K562 (cell line): ENCODE results near the gene KCNK4. TPM values are rescaled to one million over a fixed set of nuclear protein-coding genes. Genes with fewer than 3 reads are reported as not detected.

Experiments
- ARID2 ChIP-seq: fragments of 450-650 bp; IDR thresholded peaks from 2 replicates; pipeline ENCODE4 v1.6.1; 2017; ENCODE audit warnings: antibody characterized with exemption, mild to moderate bottlenecking
- CBFA2T2 ChIP-seq: fragments of 450-650 bp; conservative IDR thresholded peaks from 2 replicates; pipeline ENCODE4 v1.6.1; 2017; ENCODE audit warnings: mild to moderate bottlenecking
- CHCHD3 ChIP-seq: fragments of 250-450 bp; sonication (Bioruptor Pico); IDR thresholded peaks from 2 replicates; pipeline ENCODE4 v2.1.2; 2022; ENCODE audit warnings: mild to moderate bottlenecking
- ESRRB ChIP-seq: fragments of 250-450 bp; sonication (Bioruptor Pico); IDR thresholded peaks from 2 replicates; pipeline ENCODE4 v1.5.0; 2020; ENCODE audit warnings: mild to moderate bottlenecking, moderate library complexity, borderline replicate concordance
- FIP1L1 ChIP-seq: fragments of 200-400 bp; formaldehyde crosslinking; IDR thresholded peaks from 2 replicates; pipeline ENCODE4 v1.6.1; 2018; ENCODE audit warnings: mild to moderate bottlenecking, low read depth, low read length; ENCODE audit not compliant: poor library complexity, severe bottlenecking
- FOXK2 ChIP-seq, 2 experiments: fragments of 450-650 bp; IDR thresholded peaks in 1 of 2; conservative IDR thresholded peaks in 1 of 2; 2 replicates each; pipeline ENCODE4 v1.6.1; 2016; ENCODE audit warnings: low read depth in 2 of 2, mild to moderate bottlenecking in 1 of 2
- HDGF ChIP-seq: fragments of 450-650 bp; IDR thresholded peaks from 2 replicates; pipeline ENCODE4 v1.6.1; 2016
- ID3 ChIP-seq, 2 experiments: fragments of 250-450 bp in 1 of 2; fragments of 450-650 bp in 1 of 2; sonication (Bioruptor Pico) in 1 of 2; IDR thresholded peaks; 2 replicates each; pipeline versions ENCODE4 v1.6.1 to v1.8.0; 2016 to 2021; ENCODE audit warnings: mild to moderate bottlenecking in 2 of 2, moderate library complexity in 2 of 2, missing compliant biosample characterization in 1 of 2, missing genetic modification characterization in 1 of 2
- IFI16 ChIP-seq: fragments of 250-450 bp; sonication (Bioruptor Pico); IDR thresholded peaks from 2 replicates; pipeline ENCODE4 v2.1.2; 2022; ENCODE audit warnings: mild to moderate bottlenecking, inconsistent platforms
- JUND ChIP-seq, 2 experiments: IDR thresholded peaks; 2 replicates in 1 of 2; 3 replicates in 1 of 2; pipeline ENCODE4 v1.6.1; 2011; ENCODE audit warnings: borderline replicate concordance in 2 of 2, low read depth in 2 of 2, low read length in 2 of 2, improper control_type of control experiment in 1 of 2, missing biosample characterization in 1 of 2, missing genetic modification characterization in 1 of 2, missing genetic modification reagents in 1 of 2
- MXI1 ChIP-seq: IDR thresholded peaks from 2 replicates; pipeline ENCODE4 v1.6.1; 2011; ENCODE audit warnings: low read depth, mild to moderate bottlenecking, improper control_type of control experiment, low read length
- POLR2H ChIP-seq: IDR thresholded peaks from 2 replicates; pipeline ENCODE4 v1.6.1; 2016; ENCODE audit warnings: missing genetic modification characterization, low read depth, mild to moderate bottlenecking, control low read depth, missing compliant biosample characterization, moderate library complexity
- SNIP1 ChIP-seq: fragments of 450-650 bp; IDR thresholded peaks from 2 replicates; pipeline ENCODE4 v1.7.1; 2017; ENCODE audit warnings: low read depth, mild to moderate bottlenecking
- TAL1 ChIP-seq: fragments of 450-650 bp; IDR thresholded peaks from 2 replicates; pipeline ENCODE4 v1.6.1; 2016; ENCODE audit warnings: mild to moderate bottlenecking
- TOE1 ChIP-seq, 2 experiments: fragments of 450-650 bp in 1 of 2; sonication (generic) in 1 of 2; formaldehyde crosslinking in 1 of 2; IDR thresholded peaks; 2 replicates each; pipeline versions ENCODE4 v1.7.1 to v1.8.0; 2016 to 2022; ENCODE audit warnings: borderline replicate concordance in 2 of 2, mild to moderate bottlenecking in 2 of 2, antibody characterized with exemption in 1 of 2, inconsistent platforms in 1 of 2, low read depth in 1 of 2, missing genetic modification reagents in 1 of 2, moderate library complexity in 1 of 2
- U2AF1 ChIP-seq: fragments of 200-400 bp; formaldehyde crosslinking; optimal IDR thresholded peaks from 2 replicates; pipeline ENCODE3; 2017; ENCODE audit warnings: mild to moderate bottlenecking, low read depth, low read length, moderate library complexity
- WHSC1 ChIP-seq: IDR thresholded peaks from one replicate; pipeline ENCODE4 v1.6.1; 2012; ENCODE audit warnings: low read length, control low read depth, inconsistent platforms
- YY1 ChIP-seq, 3 experiments: IDR thresholded peaks; 2 replicates each; pipeline ENCODE4 v1.6.1; 2011; ENCODE audit warnings: low read length in 2 of 3, mild to moderate bottlenecking in 2 of 3, moderate library complexity in 2 of 3, borderline replicate concordance in 1 of 3, control low read depth in 1 of 3, low read depth in 1 of 3; ENCODE audit not compliant: insufficient read depth in 3 of 3, insufficient replicate concordance in 2 of 3, control insufficient read depth in 1 of 3, insufficient read length in 1 of 3; ENCODE audit errors: extremely low read depth in 1 of 3
- ZNF124 ChIP-seq: sonication (generic); formaldehyde crosslinking; IDR thresholded peaks from 2 replicates; pipeline ENCODE4 v1.8.1; 2022; ENCODE audit warnings: missing genetic modification reagents
- ZNF175 ChIP-seq: fragments of 200-800 bp; sonication (Bioruptor generic); IDR thresholded peaks from 2 replicates; pipeline ENCODE4 v1.6.1; 2016; ENCODE audit warnings: low read depth, mild to moderate bottlenecking, missing genetic modification characterization, missing compliant biosample characterization
- ZNF253 ChIP-seq: fragments of 250-450 bp; sonication (Bioruptor Pico); conservative IDR thresholded peaks from 2 replicates; pipeline ENCODE4 v1.6.1; 2021; ENCODE audit warnings: mild to moderate bottlenecking
- ZNF282 ChIP-seq: sonication (generic); formaldehyde crosslinking; IDR thresholded peaks from 2 replicates; pipeline ENCODE4 v1.8.1; 2023; ENCODE audit warnings: missing genetic modification reagents
- ZNF324 ChIP-seq: fragments of 250-450 bp; sonication (Bioruptor Pico); IDR thresholded peaks from 2 replicates; pipeline ENCODE4 v1.4.0; 2020; ENCODE audit warnings: mild to moderate bottlenecking
- polyA plus RNA-seq, 8 experiments: library from polyadenylated mRNA; depleted of rRNA in 4 of 8; stranded (reverse) in 5 of 8; unstranded in 3 of 8; fragments of >200 nt; fragmentation: Nextera tagmentation in 2 of 8; fragmentation: Illumina TruSeq in 1 of 8; extraction: Ambion mirVana in 2 of 8; extraction: Trizol in 1 of 8; gene quantifications; 2 replicates each; pipeline versions ENCODE4 v1.2.1 to v1.2.3, GENCODE V29; 2011 to 2014; ENCODE audit warnings: inconsistent platforms in 1 of 8, missing spikeins in 1 of 8
- total RNA-seq, 7 experiments: library from RNA; depleted of rRNA in 6 of 7; stranded (reverse); fragments of >200 nt in 6 of 7; fragmentation: Illumina TruSeq in 2 of 7; extraction: Trizol in 2 of 7; gene quantifications; 2 replicates each; pipeline versions ENCODE4 v1.2.1 to v1.2.3, GENCODE V29; 2011 to 2021; ENCODE audit warnings: low replicate concordance in 1 of 7
- TF ChIP-seq, protein P1 (sequence below): sonication (generic); formaldehyde crosslinking; IDR thresholded peaks from 2 replicates; pipeline ENCODE4 v1.8.1; 2023; ENCODE audit warnings: mild to moderate bottlenecking, missing genetic modification reagents
- TF ChIP-seq, protein P2 (sequence below): sonication (generic); formaldehyde crosslinking; IDR thresholded peaks from 2 replicates; pipeline ENCODE4 v1.8.0; 2022; ENCODE audit warnings: mild to moderate bottlenecking, missing genetic modification reagents

The KCNK4 gene
- total and polyA plus RNA-seq, 9 of the 15 experiments (the other 6 are each of a cell fraction or from before 2014, with no cell fraction given) = not detected

DNA sequence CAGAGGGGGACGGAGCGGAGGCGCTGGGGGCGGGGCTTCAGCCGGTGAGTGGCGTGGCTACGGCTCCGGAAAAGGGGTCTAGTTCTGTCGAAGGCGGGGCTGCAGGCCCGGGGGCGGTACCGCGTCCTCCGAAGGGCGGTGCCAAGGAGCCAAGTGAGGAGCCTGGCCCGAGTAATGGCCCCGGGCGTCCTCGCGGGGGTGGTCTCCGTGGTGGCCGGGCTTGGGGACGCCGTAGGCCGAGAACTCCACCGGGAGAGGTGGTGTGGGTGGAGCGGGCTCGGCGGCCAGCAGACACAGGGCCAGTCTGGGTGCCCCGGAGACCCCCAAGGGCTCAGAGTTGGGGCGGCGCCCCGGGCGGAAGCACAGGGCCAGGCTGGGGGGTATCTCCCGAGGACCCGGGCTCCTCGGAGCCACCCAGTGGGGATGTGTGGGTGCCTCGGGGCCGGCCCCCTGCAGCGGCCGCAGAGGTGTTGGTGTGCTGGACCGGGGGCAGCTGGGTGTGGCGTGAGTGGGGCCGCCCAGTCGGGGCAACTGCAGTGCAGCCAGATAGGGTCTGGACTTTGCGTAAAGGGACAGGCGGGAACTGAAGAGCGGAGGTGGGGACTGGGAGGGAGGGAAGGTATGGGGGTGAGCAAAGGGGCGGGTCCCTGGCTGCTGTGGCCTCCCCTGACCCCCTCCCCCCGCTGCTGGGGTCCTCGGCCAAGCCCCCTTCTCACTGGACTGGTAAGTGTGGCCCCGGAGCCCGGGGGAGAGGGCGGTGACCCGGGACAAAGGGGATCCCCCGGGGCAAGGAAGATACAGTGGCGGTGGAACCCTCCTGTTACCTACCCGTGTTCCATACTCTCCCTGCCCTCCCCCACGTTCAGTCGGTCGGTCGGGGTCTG is 49.4 kb upstream of the KCNK4 start (continued):
- TF ChIP-seq FIP1L1 (peak; percentile 85), CBFA2T2 (no peak), ZNF124 (no peak), JUND (IDR thresholded peaks at IDR 0.05; ENCODE audit: borderline replicate concordance, low read depth, low read length) (no peak), JUND (tag; IDR thresholded peaks at IDR 0.05; ENCODE audit: borderline replicate concordance, low read depth, low read length) (no peak), YY1 (IDR thresholded peaks at IDR 0.05; ENCODE audit: borderline replicate concordance in 1 of 3, control insufficient read depth in 1 of 3, extremely low read depth in 1 of 3, insufficient read depth in 3 of 3, insufficient read length in 1 of 3, insufficient replicate concordance in 2 of 3, low read depth in 1 of 3, low read length in 2 of 3) (peak; percentile 60 to 93 (median 86)), WHSC1 (no peak), SNIP1 (no peak), ZNF175 (no peak), ZNF282 (CRISPR knock-in tag) (no peak), ESRRB (CRISPR knock-in tag) (0 out of 2 replicates have a peak, but pooled peaks have one; percentile 70), POLR2H (tag) (no peak), IFI16 (CRISPR knock-in tag) (no peak), HDGF (no peak), MXI1 (no peak), TAL1 (no peak), FOXK2 (conservative IDR thresholded peaks at IDR 0.05 in 1 of 2, IDR thresholded peaks at IDR 0.05 in 1 of 2; ENCODE audit: low read depth in 2 of 2) (no peak), ID3 (CRISPR knock-in tag; IDR thresholded peaks at IDR 0.05) (no peak), ID3 (tag; IDR thresholded peaks at IDR 0.05) (peak; percentile 34; the same call in 1 of the 2 replicates), ZNF253 (CRISPR knock-in tag) (no peak), TOE1 (IDR thresholded peaks at IDR 0.05; ENCODE audit: borderline replicate concordance) (no peak), TOE1 (CRISPR knock-in tag; IDR thresholded peaks at IDR 0.05; ENCODE audit: borderline replicate concordance, low read depth) (no peak), ARID2 (no peak), U2AF1 (peak; percentile 72), ZNF324 (CRISPR knock-in tag) (no peak), CHCHD3 (no peak)
- TF ChIP-seq, protein P1, sequence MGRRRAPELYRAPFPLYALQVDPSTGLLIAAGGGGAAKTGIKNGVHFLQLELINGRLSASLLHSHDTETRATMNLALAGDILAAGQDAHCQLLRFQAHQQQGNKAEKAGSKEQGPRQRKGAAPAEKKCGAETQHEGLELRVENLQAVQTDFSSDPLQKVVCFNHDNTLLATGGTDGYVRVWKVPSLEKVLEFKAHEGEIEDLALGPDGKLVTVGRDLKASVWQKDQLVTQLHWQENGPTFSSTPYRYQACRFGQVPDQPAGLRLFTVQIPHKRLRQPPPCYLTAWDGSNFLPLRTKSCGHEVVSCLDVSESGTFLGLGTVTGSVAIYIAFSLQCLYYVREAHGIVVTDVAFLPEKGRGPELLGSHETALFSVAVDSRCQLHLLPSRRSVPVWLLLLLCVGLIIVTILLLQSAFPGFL (CRISPR knock-in tag) = no peak
- TF ChIP-seq, protein P2, sequence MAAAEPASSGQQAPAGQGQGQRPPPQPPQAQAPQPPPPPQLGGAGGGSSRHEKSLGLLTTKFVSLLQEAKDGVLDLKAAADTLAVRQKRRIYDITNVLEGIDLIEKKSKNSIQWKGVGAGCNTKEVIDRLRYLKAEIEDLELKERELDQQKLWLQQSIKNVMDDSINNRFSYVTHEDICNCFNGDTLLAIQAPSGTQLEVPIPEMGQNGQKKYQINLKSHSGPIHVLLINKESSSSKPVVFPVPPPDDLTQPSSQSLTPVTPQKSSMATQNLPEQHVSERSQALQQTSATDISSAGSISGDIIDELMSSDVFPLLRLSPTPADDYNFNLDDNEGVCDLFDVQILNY (CRISPR knock-in tag) = no peak; the same call in 1 of the 2 replicates
